Activated CD8-positive, alpha-beta T cell treated with anti-CD3 and anti-CD28 coated beads, Interleukin-2, amount 10 ng/mL, durations not matched to agents 7 days and 5 days (primary cell): ENCODE results near the gene REL. TPM values are rescaled to one million over a fixed set of nuclear protein-coding genes. Genes with fewer than 3 reads are reported as not detected.
"Not testable (repeated sequence)": the region's sequence is repeated elsewhere in the genome, so short reads cannot be mapped to it uniquely, and the experiment has no call there.

Experiments
- ATAC-seq: fragments of 150-1000 bp; cut with Tn5 transposase; one replicate; pipeline ENCODE4 v1.10.0; 2021; ENCODE audit warnings: moderate library complexity
- CTCF ChIA-PET: fragments of 350-600 bp; sonication (Branson Sonifier 250); formaldehyde crosslinking; loops from one replicate; lab custom pipeline; 2021; ENCODE audit warnings: antibody characterized with exemption; lab: Charles Lee
- POLR2A ChIA-PET: fragments of 350-600 bp; sonication (Branson Sonifier 250); formaldehyde crosslinking; loops from one replicate; lab custom pipeline; 2021; ENCODE audit warnings: antibody characterized with exemption; lab: Charles Lee
- DNase-seq: peaks from one replicate; pipeline ENCODE4 v3.0.0-alpha.2; 2020
- H3K27ac Mint-ChIP-seq: one replicate; pipeline ENCODE4 v1.8.0; 2021; ENCODE audit warnings: mild to moderate bottlenecking, mixed read lengths
- H3K27me3 Mint-ChIP-seq: one replicate; pipeline ENCODE4 v1.8.0; 2021; ENCODE audit warnings: low read depth, mixed read lengths
- H3K36me3 Mint-ChIP-seq: one replicate; pipeline ENCODE4 v1.8.0; 2021; ENCODE audit warnings: low read depth, mixed read lengths
- H3K4me1 Mint-ChIP-seq: one replicate; pipeline ENCODE4 v1.8.0; 2021; ENCODE audit warnings: low read depth, mixed read lengths
- H3K4me3 Mint-ChIP-seq: one replicate; pipeline ENCODE4 v1.8.0; 2021; ENCODE audit warnings: mild to moderate bottlenecking, mixed read lengths
- H3K9me3 Mint-ChIP-seq: one replicate; pipeline ENCODE4 v1.8.0; 2022; ENCODE audit warnings: mixed read lengths; ENCODE audit not compliant: insufficient read depth
- total RNA-seq, 2 experiments: library from RNA; stranded (reverse); gene quantifications; one replicate each; pipeline ENCODE4 v1.2.3, GENCODE V29; 2021

The REL gene
- total RNA-seq, 2 experiments from 2014 or later: 20.1 to 21.6 TPM

GRCh38 chr2:60847854-60848253, 33.5 kb upstream of the REL start:
- DNase-seq: no peak
- ChIA-PET CTCF (interaction anchor here (1.3 kb wide), 1 partner anchor 173 kb away, joined by 3 read pairs; no protein-coding TSS in a partner anchor), POLR2A (no interaction called here)
- no peak overlapping the region for H3K4me3 Mint-ChIP-seq
- no peak overlapping the region for H3K27ac Mint-ChIP-seq
- peaks cover 2% of the 10 kb centered on the region for H3K4me1 Mint-ChIP-seq
- no peaks in the 10 kb centered on the region for H3K36me3 Mint-ChIP-seq
- H3K27me3 Mint-ChIP-seq: peaks cover 2% of the 10 kb centered on the region
- no peak for ATAC-seq
- H3K9me3 Mint-ChIP-seq: no peaks in the 10 kb centered on the region

- Mint-ChIP-seq H3K9me3 (no peaks in the 10 kb centered on the region), H3K36me3 (no peaks in the 10 kb centered on the region), H3K4me1 (no peaks in the 10 kb centered on the region), H3K27ac (no peak overlapping the region), H3K27me3 (peaks cover 2% of the 10 kb centered on the region), H3K4me3 (no peak overlapping the region)
- CTCF ChIA-PET: interaction anchor here (1.3 kb wide), 1 partner anchor 175 kb away, joined by 3 read pairs; no protein-coding TSS in a partner anchor
- no peak for ATAC-seq
- POLR2A ChIA-PET: no interaction called here
- DNase-seq: no peak
These were observed 32.2 kb upstream of the REL start for GRCh38 chr2:60849187-60849586.

GRCh38 chr2:60852282-60852860, 29.0 kb upstream of the REL start:
- Mint-ChIP-seq H3K27me3 (peaks cover 2% of the 10 kb centered on the region), H3K36me3 (no peaks in the 10 kb centered on the region), H3K9me3 (no peaks in the 10 kb centered on the region), H3K4me1 (no peaks in the 10 kb centered on the region), H3K27ac (no peak overlapping the region), H3K4me3 (no peak overlapping the region)
- CTCF ChIA-PET: no interaction called here
- POLR2A ChIA-PET: no interaction called here
- ATAC-seq (no peak), DNase-seq (no peak)

GRCh38 chr2:60853531-60853930, 27.8 kb upstream of the REL start:
- Mint-ChIP-seq H3K27ac (no peak overlapping the region), H3K4me1 (no peaks in the 10 kb centered on the region), H3K36me3 (no peaks in the 10 kb centered on the region), H3K9me3 (no peaks in the 10 kb centered on the region), H3K27me3 (peaks cover 2% of the 10 kb centered on the region), H3K4me3 (no peak overlapping the region)
- ATAC-seq (no peak), DNase-seq (no peak)
- POLR2A ChIA-PET: no interaction called here
- CTCF ChIA-PET: no interaction called here

GRCh38 chr2:60855989-60856669, 25.2 kb upstream of the REL start:
- peaks cover 2% of the 10 kb centered on the region for H3K27me3 Mint-ChIP-seq
- no peaks in the 10 kb centered on the region for H3K36me3 Mint-ChIP-seq
- no peaks in the 10 kb centered on the region for H3K9me3 Mint-ChIP-seq
- ChIA-PET CTCF (interaction anchor here (1.5 kb wide), 1 partner anchor 22 kb away, joined by 3 read pairs; no protein-coding TSS in a partner anchor), POLR2A (no interaction called here)
- no peak overlapping the region for H3K27ac Mint-ChIP-seq
- DNase-seq (no peak), ATAC-seq (no peak)
- H3K4me1 Mint-ChIP-seq: no peaks in the 10 kb centered on the region
- H3K4me3 Mint-ChIP-seq: no peak overlapping the region

GRCh38 chr2:60857056-60857455, 24.3 kb upstream of the REL start:
- Mint-ChIP-seq H3K4me1 (no peaks in the 10 kb centered on the region), H3K27me3 (peaks cover 2% of the 10 kb centered on the region), H3K4me3 (no peak overlapping the region), H3K36me3 (no peaks in the 10 kb centered on the region), H3K9me3 (no peaks in the 10 kb centered on the region), H3K27ac (no peak overlapping the region)
- POLR2A ChIA-PET: no interaction called here
- CTCF ChIA-PET: interaction anchor here (1.5 kb wide), 1 partner anchor 23 kb away, joined by 3 read pairs; no protein-coding TSS in a partner anchor
- ATAC-seq (no peak), DNase-seq (no peak)

GRCh38 chr2:60858897-60859311, 22.5 kb upstream of the REL start:
- Mint-ChIP-seq H3K9me3 (no peaks in the 10 kb centered on the region), H3K27me3 (no peaks in the 10 kb centered on the region), H3K36me3 (no peaks in the 10 kb centered on the region), H3K4me3 (no peak overlapping the region), H3K27ac (no peak overlapping the region), H3K4me1 (peaks cover 8% of the 10 kb centered on the region)
- ChIA-PET CTCF (no interaction called here), POLR2A (no interaction called here)
- ATAC-seq: no peak
- DNase-seq: no peak

GRCh38 chr2:60861736-60862135, 19.6 kb upstream of the REL start:
- H3K27ac Mint-ChIP-seq: no peak overlapping the region
- ChIA-PET CTCF (no interaction called here), POLR2A (no interaction called here)
- H3K36me3 Mint-ChIP-seq: peaks cover 6% of the 10 kb centered on the region
- H3K4me3 Mint-ChIP-seq: no peak overlapping the region
- no peak for ATAC-seq
- DNase-seq: no peak
- H3K9me3 Mint-ChIP-seq: peaks cover 20% of the 10 kb centered on the region
- no peaks in the 10 kb centered on the region for H3K27me3 Mint-ChIP-seq
- peaks cover 8% of the 10 kb centered on the region for H3K4me1 Mint-ChIP-seq

- H3K27ac Mint-ChIP-seq: no peak overlapping the region
- H3K4me3 Mint-ChIP-seq: no peak overlapping the region
- ChIA-PET POLR2A (interaction anchor here (1.7 kb wide), 1 partner anchor 19 kb away, joined by 6 read pairs; the partner anchor contains the start of gene REL), CTCF (interaction anchor here (1.3 kb wide), 1 partner anchor 42 kb away, joined by 3 read pairs; no protein-coding TSS in a partner anchor)
- peaks cover 15% of the 10 kb centered on the region for H3K4me1 Mint-ChIP-seq
- ATAC-seq: no peak
- peaks cover 14% of the 10 kb centered on the region for H3K36me3 Mint-ChIP-seq
- DNase-seq: no peak
- H3K27me3 Mint-ChIP-seq: no peaks in the 10 kb centered on the region
- peaks cover 27% of the 10 kb centered on the region for H3K9me3 Mint-ChIP-seq
These were observed 18.7 kb upstream of the REL start for GRCh38 chr2:60862642-60863041.

GRCh38 chr2:60865361-60865760, 16.0 kb upstream of the REL start:
- H3K4me1 Mint-ChIP-seq: peaks cover 26% of the 10 kb centered on the region
- H3K27ac Mint-ChIP-seq, POLR2A ChIA-PET, H3K4me3 Mint-ChIP-seq, ATAC-seq, H3K27me3 Mint-ChIP-seq, DNase-seq, CTCF ChIA-PET: not testable (repeated sequence)
- peaks cover 27% of the 10 kb centered on the region for H3K36me3 Mint-ChIP-seq
- peaks cover 34% of the 10 kb centered on the region for H3K9me3 Mint-ChIP-seq

GRCh38 chr2:60867007-60867406, 14.4 kb upstream of the REL start:
- H3K9me3 Mint-ChIP-seq: peaks cover 34% of the 10 kb centered on the region
- DNase-seq (no peak), ATAC-seq (no peak)
- H3K27ac Mint-ChIP-seq: peak overlapping the region; percentile 23
- H3K36me3 Mint-ChIP-seq: peaks cover 29% of the 10 kb centered on the region
- no peaks in the 10 kb centered on the region for H3K27me3 Mint-ChIP-seq
- H3K4me3 Mint-ChIP-seq: no peak overlapping the region
- CTCF ChIA-PET: interaction anchor here (1.3 to 2.0 kb wide), 4 partner anchors 14 to 133 kb away, joined by 3 to 10 read pairs (median 4); partner anchors contain the start of gene REL
- POLR2A ChIA-PET: interaction anchor here (1.3 to 2.7 kb wide), 3 partner anchors 13 to 48 kb away, joined by 3 to 17 read pairs (median 5); partner anchors contain the start of gene REL
- peaks cover 27% of the 10 kb centered on the region for H3K4me1 Mint-ChIP-seq

- ChIA-PET POLR2A (interaction anchor here (1.3 to 2.7 kb wide), 3 partner anchors 12 to 49 kb away, joined by 3 to 17 read pairs (median 5); partner anchors contain the start of gene REL), CTCF (interaction anchor here (1.0 to 2.0 kb wide), 6 partner anchors 10 to 132 kb away, joined by 3 to 10 read pairs (median 4); partner anchors contain the start of gene REL)
- peak overlapping the region; percentile 87 for H3K27ac Mint-ChIP-seq
- H3K9me3 Mint-ChIP-seq: peaks cover 34% of the 10 kb centered on the region
- H3K4me3 Mint-ChIP-seq: peak overlapping the region; percentile 42
- H3K4me1 Mint-ChIP-seq: peaks cover 25% of the 10 kb centered on the region
- no peaks in the 10 kb centered on the region for H3K27me3 Mint-ChIP-seq
- peaks cover 29% of the 10 kb centered on the region for H3K36me3 Mint-ChIP-seq
- peak; percentile 68 for DNase-seq
- peak; percentile 93 for ATAC-seq
These were observed 13.5 kb upstream of the REL start for GRCh38 chr2:60867848-60868247.
